Adrenal gland (tissue), 12 donors: Measurements from ENCODE around the gene MARCHF11. TPM values are rescaled to one million over a fixed set of nuclear protein-coding genes. Genes with fewer than 3 reads are reported as not detected.

Experiments
- DNase-seq, 7 donors: peaks; one replicate each; pipeline ENCODE4 v3.0.0-alpha.2; 2019 to 2020
- H3K27ac ChIP-seq, 5 donors: fragments of 200-600 bp; sonication (generic) in 4 of 5; 1 replicate in 3 of 5; 2 replicates in 2 of 5; pipeline versions ENCODE4 v1.5.1 to v1.8.0; 2016 to 2020; ENCODE audit warnings: mild to moderate bottlenecking in 1 of 5
- H3K27me3 ChIP-seq: fragments of 200-600 bp; 2 replicates; pipeline ENCODE4 v1.8.0; 2021
- H3K36me3 ChIP-seq, 2 donors: fragments of 200-600 bp; replicated peaks in 1 of 2; 1 replicate in 1 of 2; 2 replicates in 1 of 2; pipeline versions ENCODE4 v1.5.1 to v1.8.0; 2018 to 2022
- H3K4me1 ChIP-seq, 2 donors: fragments of 200-600 bp; replicated peaks in 1 of 2; 1 replicate in 1 of 2; 2 replicates in 1 of 2; pipeline versions ENCODE4 v1.5.1 to v1.8.0; 2018 to 2021
- H3K4me3 ChIP-seq, 4 donors: fragments of 200-600 bp; sonication (generic) in 3 of 4; one replicate each; pipeline ENCODE4 v1.5.1; 2016 to 2018
- H3K9me3 ChIP-seq, 3 donors: fragments of 200-600 bp; sonication (generic) in 1 of 3; replicated peaks in 1 of 3; 1 replicate in 2 of 3; 2 replicates in 1 of 3; pipeline versions ENCODE4 v1.5.1 to v1.8.0; 2016 to 2021
- POLR2A ChIP-seq, 2 donors: fragments of 450-650 bp; IDR thresholded peaks; one replicate each; pipeline ENCODE4 v1.6.1; 2017; ENCODE audit warnings: antibody characterized with exemption in 2 of 2, mild to moderate bottlenecking in 2 of 2, moderate library complexity in 1 of 2
- WGBS, 4 donors: extraction: QIAGEN DNeasy Blood & Tissue Kit in 2 of 4; methylation state at CpG; one replicate each; pipeline versions ENCODE4 v1.1.5 to v1.1.7; 2013 to 2017; 5-methylcytosine and 5-hydroxymethylcytosine counted together
- intact Hi-C, 2 donors: fragments of 100-400 bp; cut with DNase I; formaldehyde crosslinking; loops; one replicate each; pipeline versions ENCODE4 v1.14.1 to v1.15.0; 2022 to 2023
- polyA plus RNA-seq, 3 donors: library from polyadenylated mRNA; stranded (reverse); fragments of 200-250 nt in 2 of 3; fragments of 350-450 nt in 1 of 3; fragmentation: Illumina TruSeq in 1 of 3; extraction: RNeasy Lipid Tissue Mini Kit (QIAGEN cat#74804) in 1 of 3; gene quantifications; one replicate each; pipeline ENCODE4 v1.2.3, GENCODE V29; 2013 to 2014
- total RNA-seq, 9 donors: library from RNA; depleted of rRNA in 4 of 9; stranded (reverse); fragments of >200 nt in 4 of 9; fragments of 120-200 nt in 1 of 9; fragmentation: NEBNext Ultra II Directional in 1 of 9; extraction: Animal tissue kit (Norgen Biotek cat#: 25700) in 1 of 9; gene quantifications; one replicate each; pipeline versions ENCODE4 v1.1.0 to v1.2.4, GENCODE V29; 2013 to 2023
- TF ChIP-seq, protein P1 (sequence below), 6 experiments: fragments of 450-650 bp in 4 of 6; fragments of 200-600 bp in 2 of 6; sonication (generic) in 1 of 6; IDR thresholded peaks; 1 replicate in 5 of 6; 2 replicates in 1 of 6; pipeline versions ENCODE4 v1.5.1 to v1.8.0; 2016 to 2021; ENCODE audit warnings: antibody characterized with exemption in 6 of 6, mild to moderate bottlenecking in 2 of 6, moderate library complexity in 1 of 6
- donor health status: healthy with polysubstance abuse.
- donor health status: Bipolar disorder and iron deficiency.
- donor health status: DM: yes; HTN: yes; CAD: no.
- donor health status: DM: no; HTN: no; CAD: no.
- donor health status: DM: no; HTN: no; CAD: no.
- donor health status: DM: yes; HTN: yes; CAD: no.

Gene MARCHF11
- total and polyA plus RNA-seq, 12 donors = 0.14 to 3.9 (median 1.0) TPM; not detected in 6

DNA sequence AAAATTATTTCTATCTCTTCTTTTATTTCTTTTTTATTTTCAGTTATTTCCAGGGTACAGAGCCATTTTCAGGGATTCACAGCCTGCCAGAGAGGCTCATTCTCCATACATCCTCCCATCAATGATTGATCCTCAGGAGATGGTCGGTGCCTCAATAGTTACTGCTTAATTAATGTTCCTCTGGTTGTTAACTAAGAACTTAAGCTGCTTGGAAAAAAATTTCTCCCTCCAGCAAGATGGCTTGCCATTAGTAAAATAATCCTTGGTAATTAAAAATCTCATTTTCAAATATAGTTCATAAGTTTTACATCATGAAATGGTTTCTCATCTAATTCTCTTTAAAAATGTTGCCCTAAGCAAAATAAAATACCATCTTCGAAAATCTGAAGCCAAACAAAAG is 20.0 kb downstream of the MARCHF11 start:
- H3K27ac ChIP-seq = no peak overlapping the region
- DNase-seq = no peak
- H3K36me3 ChIP-seq = no peaks in the 10 kb centered on the region
- intact Hi-C loops = loop anchor here in 1 of 2 donors (5.0 kb wide), 1 partner anchor 298 kb away; no protein-coding TSS in a partner anchor
- WGBS, 4 donors = 74 to 83% (median 81%) methylated on average over 2 of the region's 2 CpGs
- H3K4me3 ChIP-seq = no peak overlapping the region
- no peak for TF ChIP-seq POLR2A (IDR thresholded peaks at IDR 0.05)
- TF ChIP-seq, protein P1, sequence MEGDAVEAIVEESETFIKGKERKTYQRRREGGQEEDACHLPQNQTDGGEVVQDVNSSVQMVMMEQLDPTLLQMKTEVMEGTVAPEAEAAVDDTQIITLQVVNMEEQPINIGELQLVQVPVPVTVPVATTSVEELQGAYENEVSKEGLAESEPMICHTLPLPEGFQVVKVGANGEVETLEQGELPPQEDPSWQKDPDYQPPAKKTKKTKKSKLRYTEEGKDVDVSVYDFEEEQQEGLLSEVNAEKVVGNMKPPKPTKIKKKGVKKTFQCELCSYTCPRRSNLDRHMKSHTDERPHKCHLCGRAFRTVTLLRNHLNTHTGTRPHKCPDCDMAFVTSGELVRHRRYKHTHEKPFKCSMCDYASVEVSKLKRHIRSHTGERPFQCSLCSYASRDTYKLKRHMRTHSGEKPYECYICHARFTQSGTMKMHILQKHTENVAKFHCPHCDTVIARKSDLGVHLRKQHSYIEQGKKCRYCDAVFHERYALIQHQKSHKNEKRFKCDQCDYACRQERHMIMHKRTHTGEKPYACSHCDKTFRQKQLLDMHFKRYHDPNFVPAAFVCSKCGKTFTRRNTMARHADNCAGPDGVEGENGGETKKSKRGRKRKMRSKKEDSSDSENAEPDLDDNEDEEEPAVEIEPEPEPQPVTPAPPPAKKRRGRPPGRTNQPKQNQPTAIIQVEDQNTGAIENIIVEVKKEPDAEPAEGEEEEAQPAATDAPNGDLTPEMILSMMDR (IDR thresholded peaks at IDR 0.05) = no peak
- H3K27me3 ChIP-seq = no peaks in the 10 kb centered on the region
- H3K9me3 ChIP-seq = no peaks in the 10 kb centered on the region
- no peaks in the 10 kb centered on the region for H3K4me1 ChIP-seq

DNA sequence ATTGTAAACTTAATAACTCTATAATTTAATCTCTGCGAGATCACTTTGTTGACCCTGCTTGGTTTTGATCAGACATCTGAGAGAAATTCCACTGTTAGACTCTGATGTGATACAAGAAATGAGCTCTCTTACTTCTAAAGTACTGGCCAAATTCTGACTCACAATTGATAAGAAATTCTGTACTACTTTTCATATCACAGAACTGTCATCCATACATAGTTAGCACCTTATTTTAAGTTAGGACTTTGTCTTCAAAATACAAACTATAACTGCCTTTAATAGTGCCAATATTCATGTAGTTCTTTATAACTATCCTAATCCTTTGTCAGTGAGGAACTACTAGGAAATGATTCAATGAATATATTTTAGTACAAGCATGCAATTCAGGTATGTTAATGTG is 23.4 kb downstream of the MARCHF11 start:
- intact Hi-C loops = loop anchor here in 1 of 2 donors (5.0 kb wide), 1 partner anchor 301 kb away; no protein-coding TSS in a partner anchor
- 43 to 55% (median 53%) methylated on average over 1 of the region's 1 CpG for WGBS, 4 donors

GRCh38 chr5:16152601-16153568 is 26.7 kb downstream of the MARCHF11 start:
- 45 to 50% (median 48%) methylated on average over 3 of the region's 3 CpGs for WGBS, 4 donors
- no peak for DNase-seq
- Histone ChIP-seq H3K4me3 (no peak overlapping the region), H3K4me1 (no peaks in the 10 kb centered on the region), H3K36me3 (no peaks in the 10 kb centered on the region), H3K9me3 (no peaks in the 10 kb centered on the region), H3K27ac (no peak overlapping the region), H3K27me3 (no peaks in the 10 kb centered on the region)
- intact Hi-C loops = no loop called here
- TF ChIP-seq POLR2A (IDR thresholded peaks at IDR 0.05) = no peak
- TF ChIP-seq, protein P1 (IDR thresholded peaks at IDR 0.05) = no peak

More for the DNA sequence above, 23.4 kb downstream of the MARCHF11 start:
- no peaks in the 10 kb centered on the region for H3K36me3 ChIP-seq
- H3K27me3 ChIP-seq = no peaks in the 10 kb centered on the region
- no peak for DNase-seq
- no peak overlapping the region for H3K4me3 ChIP-seq
- no peaks in the 10 kb centered on the region for H3K9me3 ChIP-seq
- no peaks in the 10 kb centered on the region for H3K4me1 ChIP-seq
- H3K27ac ChIP-seq = no peak overlapping the region
- TF ChIP-seq, protein P1 (IDR thresholded peaks at IDR 0.05) = no peak
- TF ChIP-seq POLR2A (IDR thresholded peaks at IDR 0.05) = no peak

DNA sequence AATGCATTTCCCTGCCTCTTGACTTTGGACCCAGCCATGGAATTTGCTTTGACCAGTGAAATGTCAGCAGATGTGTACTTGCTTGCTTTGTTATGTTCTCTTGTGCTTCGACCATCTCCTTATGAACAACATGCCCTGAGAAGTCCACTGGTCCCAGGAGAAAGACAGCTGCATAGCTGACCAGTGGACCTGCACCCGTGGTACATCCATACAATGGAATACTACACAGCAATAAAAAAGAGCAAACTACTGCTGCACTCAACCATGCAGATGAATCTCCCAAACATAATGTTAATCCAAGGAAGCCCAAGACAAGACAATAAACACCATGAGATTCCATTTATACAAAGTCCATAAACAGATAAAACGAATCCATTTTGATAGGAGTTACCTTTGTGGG is 30.0 kb downstream of the MARCHF11 start:
- no peak for DNase-seq
- WGBS, 4 donors = 80 to 94% (median 91%) methylated on average over 3 of the region's 3 CpGs
- H3K9me3 ChIP-seq = no peaks in the 10 kb centered on the region
- H3K4me3 ChIP-seq = no peak overlapping the region
- H3K36me3 ChIP-seq = no peaks in the 10 kb centered on the region
- TF ChIP-seq, protein P1 (IDR thresholded peaks at IDR 0.05) = no peak
- TF ChIP-seq POLR2A (IDR thresholded peaks at IDR 0.05) = no peak
- no peaks in the 10 kb centered on the region for H3K4me1 ChIP-seq
- H3K27me3 ChIP-seq = no peaks in the 10 kb centered on the region
- H3K27ac ChIP-seq = no peak overlapping the region
- intact Hi-C loops = no loop called here
